ENCODE data around the gene OR2T35.
"Not testable (repeated sequence)": the region's sequence is repeated elsewhere in the genome, so short reads cannot be mapped to it uniquely, and the experiment has no call there.

OR2T35 gene, protein sequence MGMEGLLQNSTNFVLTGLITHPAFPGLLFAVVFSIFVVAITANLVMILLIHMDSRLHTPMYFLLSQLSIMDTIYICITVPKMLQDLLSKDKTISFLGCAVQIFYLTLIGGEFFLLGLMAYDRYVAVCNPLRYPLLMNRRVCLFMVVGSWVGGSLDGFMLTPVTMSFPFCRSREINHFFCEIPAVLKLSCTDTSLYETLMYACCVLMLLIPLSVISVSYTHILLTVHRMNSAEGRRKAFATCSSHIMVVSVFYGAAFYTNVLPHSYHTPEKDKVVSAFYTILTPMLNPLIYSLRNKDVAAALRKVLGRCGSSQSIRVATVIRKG

DNA sequence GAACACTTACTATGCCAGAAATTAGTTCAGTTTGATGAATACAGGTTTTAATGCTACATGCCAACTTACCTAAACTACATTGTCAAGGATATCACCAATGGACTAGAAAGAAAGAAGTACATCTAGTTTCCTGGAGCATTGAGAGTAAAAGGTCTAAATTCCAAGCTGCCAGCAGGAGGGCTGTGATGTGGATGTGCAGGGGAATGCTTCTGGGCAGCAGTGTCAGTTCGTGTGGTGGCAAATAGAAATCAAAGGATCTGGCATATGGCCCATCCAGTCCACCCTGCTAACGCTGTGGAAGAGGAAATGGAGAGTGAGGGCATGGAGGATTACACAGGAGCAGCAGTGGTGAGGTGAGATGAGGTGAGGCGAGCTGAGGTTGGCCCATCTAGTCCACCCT lies at the start of gene OR2T35:
TSS of gene OR2T35 (minus strand) at position 101 of the 400 bp plus-strand sequence. CDS start 6,020 bp downstream, outside the sequence.
- DNase-seq (ENCODE audit: low spot score), result not testable (repeated sequence)

DNA sequence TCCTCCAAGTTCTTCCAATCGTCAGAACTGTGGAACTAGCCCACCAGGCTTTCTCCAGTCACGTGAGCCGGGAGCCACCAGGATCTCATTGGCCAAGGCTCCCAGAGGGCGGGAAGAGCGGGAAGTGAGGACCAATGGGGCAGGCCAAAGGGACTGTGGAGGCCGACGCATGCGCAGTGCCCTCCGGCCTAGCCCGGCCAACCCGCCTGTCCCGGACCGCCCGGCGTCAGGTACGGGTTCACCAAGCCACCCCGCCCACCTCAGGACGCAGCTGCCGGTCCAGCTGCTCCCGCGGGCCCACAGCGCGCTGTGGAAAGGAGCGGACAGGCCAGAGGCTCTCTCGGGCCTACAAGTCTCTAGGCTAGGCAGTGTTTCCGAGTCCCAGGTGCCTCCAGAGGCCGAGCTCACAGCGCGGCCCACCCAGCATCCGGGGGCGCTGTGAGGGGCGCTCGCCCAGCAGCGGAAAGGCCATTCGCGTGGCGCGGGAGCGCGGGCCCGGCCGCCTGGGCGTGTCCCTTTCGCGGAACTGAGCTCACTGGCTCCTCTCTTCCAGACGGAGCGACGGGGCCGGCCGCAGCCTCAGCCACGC lies 46.6 kb upstream of the OR2T35 start:
- no peak for DNase-seq (ENCODE audit: low spot score)

DNA sequence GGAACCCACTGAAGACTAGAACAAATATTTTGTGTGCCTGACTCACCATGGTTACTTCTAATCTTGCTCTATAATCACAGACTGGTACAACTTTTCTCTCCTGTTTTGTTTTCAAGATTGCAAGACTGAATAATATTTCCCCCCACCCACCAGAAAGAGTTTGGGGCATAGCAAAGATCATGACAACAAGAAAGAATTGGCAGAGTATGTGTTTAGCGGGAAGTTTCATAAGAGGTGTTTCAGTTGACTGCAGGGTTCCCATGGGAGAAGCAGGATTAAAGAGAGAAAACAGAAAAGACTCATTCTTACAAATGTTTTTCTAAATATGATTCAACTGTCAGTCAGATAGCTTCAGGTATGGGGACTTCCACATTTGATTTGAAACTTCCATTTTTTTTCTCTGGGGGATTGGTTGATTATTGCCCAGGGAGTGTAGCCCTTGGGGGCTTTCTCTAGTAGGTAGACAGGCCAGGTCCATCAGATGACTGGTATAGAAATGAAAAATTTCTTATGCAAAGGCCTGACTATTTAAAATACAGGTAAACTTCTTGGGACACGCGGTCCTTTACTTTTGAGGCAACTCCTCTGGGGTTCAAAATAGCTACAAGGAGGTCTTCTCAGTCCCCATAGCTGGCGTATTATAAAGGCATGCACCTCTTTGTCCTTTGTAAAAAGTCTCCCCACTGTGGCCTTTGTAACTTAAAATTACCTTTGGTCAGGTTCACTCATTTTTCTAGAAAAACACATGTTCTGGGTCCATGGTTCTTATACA lies 43.6 kb upstream of the OR2T35 start:
- no peak for DNase-seq (ENCODE audit: low spot score)

DNA sequence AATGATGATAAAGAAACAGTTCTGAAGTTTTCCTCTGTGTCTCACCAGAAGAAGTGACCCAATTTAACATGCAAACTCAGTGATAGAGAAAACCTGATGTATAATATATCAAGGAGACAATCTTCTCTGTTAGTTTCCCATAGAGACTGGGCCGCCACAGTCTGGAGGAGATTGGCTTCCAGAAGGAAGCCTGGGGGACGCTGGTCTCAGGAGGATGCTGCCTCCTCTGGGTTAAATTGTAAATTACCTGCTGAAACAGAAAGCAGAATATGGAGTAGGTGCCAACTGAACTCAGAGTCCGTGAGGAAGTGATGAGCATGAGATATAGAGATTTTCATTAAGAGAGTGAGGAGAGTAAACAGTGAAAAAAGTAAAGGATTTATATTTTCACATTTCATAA lies 41.7 kb upstream of the OR2T35 start:
- DNase-seq (ENCODE audit: low spot score), result peak; percentile 25

DNA sequence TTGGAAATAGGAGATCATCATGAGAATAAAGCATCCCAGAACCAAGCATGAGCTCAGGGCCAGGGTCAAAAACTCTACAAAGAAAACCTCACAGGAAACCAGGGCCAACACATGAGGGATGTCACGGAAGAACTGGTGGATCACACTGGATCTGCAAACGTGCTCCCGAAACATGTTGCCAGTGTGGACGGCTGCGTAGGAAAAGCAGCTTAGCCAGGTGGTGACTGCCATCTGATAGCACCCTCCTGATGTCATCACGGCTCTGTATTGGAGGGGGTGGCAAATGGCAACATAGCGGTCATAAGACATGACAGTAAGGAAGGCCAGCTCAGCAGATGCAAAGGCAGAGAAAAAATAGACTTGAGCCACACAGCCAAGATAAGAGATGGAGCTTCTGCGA lies 36.6 kb upstream of the OR2T35 start:
- no peak for DNase-seq (ENCODE audit: low spot score)

DNA sequence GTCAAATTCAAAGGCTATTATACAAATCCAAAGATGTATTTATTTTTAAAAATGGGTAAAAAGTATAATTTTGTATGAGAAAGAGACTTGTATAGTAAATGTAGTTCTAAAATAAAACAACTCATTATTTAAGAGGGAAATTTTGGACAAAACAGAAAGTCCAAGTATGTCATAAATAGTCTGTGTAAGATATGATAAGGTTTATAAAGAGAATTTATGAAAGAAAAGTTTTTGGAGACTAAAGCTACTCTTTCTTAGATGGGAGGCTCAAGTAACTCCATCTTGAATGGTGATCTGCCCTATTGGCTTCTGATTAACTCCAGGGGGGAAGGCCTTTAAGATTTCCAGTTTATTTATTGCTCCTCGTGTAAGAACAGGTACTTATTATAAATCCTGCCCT lies 24.9 kb upstream of the OR2T35 start:
- no peak for DNase-seq (ENCODE audit: low spot score)

DNA sequence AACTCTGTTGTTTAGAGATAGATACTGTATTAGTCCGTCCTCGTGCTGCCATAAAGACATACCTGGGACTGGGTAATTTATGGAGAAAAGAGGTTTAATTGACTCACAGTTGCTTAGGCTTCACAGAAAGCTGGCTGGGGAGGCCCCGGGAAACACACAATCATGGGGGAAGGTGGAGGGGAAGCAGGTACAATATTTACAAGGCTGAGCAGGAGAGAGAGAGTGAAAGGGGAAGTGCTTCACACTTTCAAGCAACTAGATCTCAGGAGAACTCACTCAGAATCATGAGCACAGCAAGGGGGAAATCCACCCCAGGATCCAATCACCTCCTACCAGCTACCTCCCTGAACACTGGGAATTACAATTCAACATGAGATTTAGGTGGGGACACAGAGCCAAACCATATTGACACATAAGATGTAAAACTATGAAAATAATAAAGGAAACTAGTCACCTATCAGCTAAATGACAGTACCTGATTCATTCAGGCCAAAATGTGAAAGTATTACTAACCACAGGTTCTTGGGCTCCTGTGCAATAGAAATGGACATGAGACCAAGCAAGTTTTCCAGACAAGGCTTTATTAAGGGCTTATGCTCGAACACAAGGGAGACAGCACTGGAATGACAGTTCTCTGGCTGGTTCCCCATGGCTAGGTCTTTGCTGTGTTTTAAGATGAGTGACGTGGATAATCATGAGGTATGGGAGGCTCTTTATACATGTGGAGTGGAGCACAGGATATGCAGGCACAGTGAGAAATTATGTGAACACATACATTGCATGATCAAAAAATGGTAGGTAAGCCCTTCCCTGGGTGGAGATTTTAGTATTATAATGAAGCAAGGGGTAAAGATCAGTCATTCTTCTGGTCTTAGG lies 18.6 kb upstream of the OR2T35 start:
- DNase-seq (ENCODE audit: low spot score), result peak; percentile 13

DNA sequence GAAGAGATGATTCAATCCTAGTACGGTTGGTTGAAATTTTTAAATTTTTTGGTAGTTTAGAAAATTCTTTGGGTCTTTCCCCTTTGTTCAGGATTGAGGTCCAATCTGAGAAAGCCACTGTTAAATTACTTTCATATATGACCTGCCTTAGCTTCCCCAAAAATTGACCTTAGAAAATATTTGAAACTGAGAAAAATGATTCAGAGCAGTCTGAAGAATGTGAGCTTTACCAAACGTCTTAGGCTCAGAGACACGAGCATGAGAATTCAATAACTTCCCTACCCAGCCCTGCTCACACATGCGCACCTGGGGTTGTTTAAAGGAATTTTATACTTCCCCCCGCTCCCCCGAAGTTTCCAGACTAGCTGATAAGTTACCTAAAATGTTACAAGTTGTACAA lies 11.7 kb upstream of the OR2T35 start:
- not testable (repeated sequence) for DNase-seq (ENCODE audit: low spot score)

DNA sequence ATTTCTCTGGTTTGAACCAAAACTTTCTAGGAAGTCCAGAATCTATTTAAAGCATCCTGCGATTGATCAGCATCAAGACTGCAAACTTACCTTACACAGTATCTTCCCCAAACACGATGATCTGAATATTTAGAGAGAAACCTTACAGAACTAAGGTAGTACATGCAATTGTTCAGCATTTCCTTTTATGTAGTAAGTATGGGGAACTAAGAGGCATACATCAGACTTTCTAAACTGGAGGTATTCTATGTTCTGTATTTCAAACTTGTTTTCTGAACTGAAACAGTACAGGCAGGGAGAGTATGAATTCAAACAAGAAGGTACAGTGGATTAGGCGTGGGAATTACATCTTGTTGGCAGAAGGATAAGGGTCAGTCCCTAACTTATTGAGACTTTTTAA lies 10.3 kb upstream of the OR2T35 start, which contains the start of gene OR2T27:
TSS of gene OR2T27 (minus strand) at position 175 of the 400 bp plus-strand sequence. CDS start 4,644 bp downstream, outside the sequence.
- DNase-seq (ENCODE audit: low spot score), result not testable (repeated sequence)

DNA sequence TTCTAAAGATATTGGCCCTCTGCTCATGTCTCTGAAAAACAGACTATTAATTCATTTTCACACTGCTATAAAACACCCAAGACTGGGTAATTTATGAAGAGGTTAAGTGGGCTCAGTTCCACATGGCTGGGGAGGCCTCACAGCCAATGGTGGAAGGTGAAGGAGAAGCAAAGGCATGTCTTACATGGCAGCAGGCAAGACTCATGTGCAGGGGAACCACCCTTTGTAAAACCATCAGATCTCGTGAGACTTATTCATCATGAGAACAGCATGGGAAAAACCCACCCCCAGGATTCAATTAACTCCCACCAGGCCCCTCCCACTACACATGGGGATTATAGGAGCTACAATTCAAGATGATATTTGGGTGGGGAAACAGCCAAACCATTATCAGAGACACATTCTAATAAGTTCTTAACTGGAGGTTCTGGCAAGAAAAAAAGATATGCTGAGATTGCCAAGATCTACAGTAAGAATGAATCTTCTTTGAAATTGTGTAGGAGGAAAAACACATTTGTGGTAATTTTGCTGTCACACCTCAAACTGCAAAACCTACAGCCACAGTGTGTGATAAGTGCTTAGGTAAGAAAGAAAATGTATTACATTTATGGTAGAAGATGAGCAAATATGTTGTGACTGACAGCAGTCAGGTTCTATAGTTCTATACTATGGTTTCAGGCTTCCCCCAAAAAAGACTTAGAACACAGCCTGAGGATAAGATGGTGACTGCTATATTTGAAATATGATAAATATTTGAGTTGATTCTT lies 3.9 kb upstream of the OR2T35 start:
- not testable (repeated sequence) for DNase-seq (ENCODE audit: low spot score)

DNA sequence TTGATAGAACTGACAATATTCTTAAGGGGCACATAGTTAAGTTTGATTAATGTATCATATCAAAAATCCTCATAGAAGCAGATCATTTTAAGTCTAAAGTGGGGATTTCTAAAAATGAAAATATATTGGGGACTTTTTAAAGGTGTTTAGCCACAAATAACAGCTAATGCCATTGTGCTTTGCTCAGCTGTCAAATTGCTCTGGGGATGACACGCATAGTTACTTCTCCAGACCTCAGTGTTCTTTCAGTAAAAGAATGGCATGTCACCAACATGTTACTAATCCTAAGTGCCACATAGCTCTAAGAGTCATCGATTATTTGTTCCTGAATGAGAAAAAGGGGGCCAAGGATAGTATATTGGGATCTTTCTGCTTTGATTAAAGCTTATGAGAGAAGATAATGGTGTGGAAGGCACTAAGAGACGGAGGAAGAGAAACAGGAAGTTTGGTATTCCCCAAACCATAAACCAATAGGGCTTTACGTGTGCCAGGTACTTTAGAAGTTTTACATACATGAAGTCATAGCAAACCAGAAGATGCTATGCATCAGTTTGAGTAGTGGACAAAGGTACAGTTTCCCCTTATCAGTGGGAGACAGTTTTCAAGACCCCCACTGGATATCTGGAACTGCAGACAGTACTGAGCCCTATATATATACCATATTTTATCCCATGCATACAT lies 2.0 kb downstream of the OR2T35 start:
- not testable (repeated sequence) for DNase-seq (ENCODE audit: low spot score)

DNA sequence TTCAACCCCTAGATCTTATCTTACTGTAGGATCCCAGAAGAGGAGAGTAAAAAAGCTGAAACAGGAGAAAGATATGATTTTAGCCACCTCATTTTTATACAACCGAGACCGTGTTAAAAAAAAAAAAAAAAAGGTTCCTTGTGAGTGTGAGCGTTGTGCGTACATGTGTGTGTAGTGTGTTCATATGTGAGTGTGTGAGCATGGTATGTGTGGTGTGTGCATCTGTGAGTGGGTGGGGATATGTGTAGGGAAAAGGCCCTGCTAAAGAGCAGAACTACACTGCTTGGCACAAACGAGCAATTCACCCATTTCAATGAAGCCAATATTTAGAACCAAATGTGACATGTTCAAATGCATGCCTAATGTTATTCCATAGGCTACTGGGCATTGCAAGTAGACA lies 3.5 kb downstream of the OR2T35 start:
- DNase-seq (ENCODE audit: low spot score), result not testable (repeated sequence)

DNA sequence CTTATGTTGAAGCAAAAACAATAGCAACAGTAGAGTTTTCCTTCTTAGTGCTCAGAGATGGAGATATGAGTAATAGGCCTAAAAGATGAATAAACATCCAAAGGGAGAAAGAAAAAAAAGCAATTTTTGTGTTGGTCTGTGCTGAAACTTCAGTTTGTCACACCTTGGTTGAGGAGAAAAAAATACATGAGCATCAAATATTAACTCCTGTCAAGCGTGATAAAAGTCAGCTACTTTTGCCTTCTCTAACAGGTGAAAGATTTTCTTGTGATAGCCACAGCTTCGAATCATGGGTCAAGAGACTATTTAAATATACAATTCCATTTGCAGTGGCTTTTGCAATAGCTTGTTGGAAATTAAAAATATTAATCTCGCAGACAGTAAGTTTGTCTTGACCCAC lies 4.2 kb downstream of the OR2T35 start:
- DNase-seq (ENCODE audit: low spot score), result not testable (repeated sequence)

DNA sequence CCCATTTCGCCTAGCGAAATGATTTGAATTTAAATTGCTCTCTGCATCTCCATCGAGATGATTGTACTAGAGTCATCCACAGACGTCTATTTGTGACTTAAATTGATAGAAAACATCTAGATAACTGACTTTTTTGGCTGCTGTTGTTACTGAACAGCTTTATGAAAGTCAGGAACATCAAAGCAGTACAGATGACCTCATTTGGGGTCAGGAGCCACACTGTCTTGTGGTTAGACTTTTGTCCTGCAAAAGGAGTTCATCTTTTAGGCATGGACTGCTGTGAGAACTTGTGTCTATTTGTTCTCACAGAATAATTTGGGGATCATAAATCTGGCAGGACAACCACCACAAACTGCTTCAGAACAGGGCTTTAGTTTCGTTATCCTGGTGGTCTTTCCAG lies 5.4 kb downstream of the OR2T35 start:
- not testable (repeated sequence) for DNase-seq (ENCODE audit: low spot score)

DNA sequence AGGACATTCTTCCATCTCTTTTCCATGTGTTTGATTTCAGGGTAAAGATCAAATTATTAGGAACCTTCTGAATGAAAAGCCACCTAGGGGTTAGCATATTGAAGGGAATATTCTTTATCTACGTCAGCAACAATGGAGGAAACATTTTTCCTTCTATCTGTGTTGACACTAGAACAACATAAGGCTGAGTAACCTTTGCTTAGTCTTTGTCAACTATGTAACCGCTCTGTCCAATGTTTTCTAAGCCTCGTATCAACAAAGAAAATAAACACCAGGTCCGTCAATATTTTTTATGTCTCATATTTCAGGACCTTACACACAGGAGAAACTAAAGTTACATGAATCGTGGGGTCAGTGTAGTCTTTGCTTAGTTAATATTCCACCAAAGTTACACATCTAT lies 8.5 kb downstream of the OR2T35 start:
- DNase-seq (ENCODE audit: low spot score), result not testable (repeated sequence)

DNA sequence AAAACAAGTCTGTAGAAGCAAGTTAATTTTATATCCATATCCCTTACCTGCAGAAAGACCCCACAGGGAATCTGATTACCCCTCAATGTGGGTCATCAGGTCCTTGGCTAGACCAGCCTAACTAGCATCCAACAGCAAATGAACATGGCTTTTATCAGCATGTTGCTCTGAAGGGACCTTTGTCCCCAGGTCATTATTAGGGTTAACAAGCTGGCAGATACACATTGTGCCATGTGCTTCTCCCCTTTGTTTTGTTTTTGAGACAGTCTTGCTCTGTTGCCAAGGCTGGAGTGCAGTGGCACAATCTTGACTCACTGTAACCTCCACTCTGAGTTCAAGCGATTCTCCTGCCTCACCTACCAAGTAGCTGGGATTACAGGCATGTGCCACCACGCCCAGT lies 10.1 kb downstream of the OR2T35 start, which contains the start of gene OR2T11:
TSS of gene OR2T11 (minus strand) at position 101 of the 400 bp plus-strand sequence. CDS start 7,963 bp downstream, outside the sequence.
- not testable (repeated sequence) for DNase-seq (ENCODE audit: low spot score)

DNA sequence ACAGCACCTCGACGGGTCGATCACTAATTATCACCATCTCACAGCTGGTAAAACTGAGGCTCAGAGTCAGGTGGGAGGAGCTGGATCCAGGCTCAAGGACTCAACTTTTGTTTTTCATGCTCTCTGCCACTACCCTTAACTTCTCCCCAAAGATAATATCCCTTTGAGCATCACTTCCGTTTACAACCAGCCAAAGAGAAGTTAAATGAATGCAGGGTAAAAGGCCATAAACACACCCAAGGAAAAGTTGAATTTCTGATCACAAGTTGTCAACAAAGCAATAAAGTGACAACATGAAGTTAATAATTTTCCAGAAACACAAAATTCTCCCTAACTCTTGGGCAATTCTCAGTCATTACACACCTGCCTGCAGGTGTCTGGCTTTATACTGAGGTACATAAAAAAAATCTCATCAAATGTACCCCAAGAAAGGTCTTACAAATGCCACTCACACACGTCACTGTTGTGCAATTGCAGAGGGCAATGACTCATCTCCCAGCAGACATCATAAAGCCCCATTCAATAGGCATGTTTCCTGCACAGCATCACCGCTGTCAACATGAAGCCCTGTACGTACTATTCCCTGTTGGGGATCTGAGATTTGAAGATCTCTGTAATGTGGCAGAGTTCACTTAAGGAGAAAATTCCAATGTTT lies 13.6 kb downstream of the OR2T35 start:
- DNase-seq (ENCODE audit: low spot score), result no peak

DNA sequence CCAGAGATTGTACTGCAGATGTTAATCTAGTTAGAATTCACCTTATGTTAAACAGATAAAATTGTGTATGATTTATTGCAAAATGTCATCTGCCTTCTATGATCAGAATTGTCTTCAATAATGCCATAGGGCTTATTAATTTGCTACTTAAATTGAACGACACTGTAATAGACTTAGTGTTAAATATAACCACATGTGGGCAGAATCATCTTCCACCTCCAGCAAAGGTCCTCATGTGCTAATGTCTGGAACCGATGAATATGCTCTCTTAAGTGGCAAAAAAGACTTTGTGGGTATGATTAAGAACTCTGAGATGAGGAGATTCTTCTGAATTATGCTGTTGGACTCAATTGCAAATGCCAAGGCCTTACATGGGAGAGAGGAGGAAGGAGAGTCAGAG lies 14.5 kb downstream of the OR2T35 start:
- no peak for DNase-seq (ENCODE audit: low spot score)

DNA sequence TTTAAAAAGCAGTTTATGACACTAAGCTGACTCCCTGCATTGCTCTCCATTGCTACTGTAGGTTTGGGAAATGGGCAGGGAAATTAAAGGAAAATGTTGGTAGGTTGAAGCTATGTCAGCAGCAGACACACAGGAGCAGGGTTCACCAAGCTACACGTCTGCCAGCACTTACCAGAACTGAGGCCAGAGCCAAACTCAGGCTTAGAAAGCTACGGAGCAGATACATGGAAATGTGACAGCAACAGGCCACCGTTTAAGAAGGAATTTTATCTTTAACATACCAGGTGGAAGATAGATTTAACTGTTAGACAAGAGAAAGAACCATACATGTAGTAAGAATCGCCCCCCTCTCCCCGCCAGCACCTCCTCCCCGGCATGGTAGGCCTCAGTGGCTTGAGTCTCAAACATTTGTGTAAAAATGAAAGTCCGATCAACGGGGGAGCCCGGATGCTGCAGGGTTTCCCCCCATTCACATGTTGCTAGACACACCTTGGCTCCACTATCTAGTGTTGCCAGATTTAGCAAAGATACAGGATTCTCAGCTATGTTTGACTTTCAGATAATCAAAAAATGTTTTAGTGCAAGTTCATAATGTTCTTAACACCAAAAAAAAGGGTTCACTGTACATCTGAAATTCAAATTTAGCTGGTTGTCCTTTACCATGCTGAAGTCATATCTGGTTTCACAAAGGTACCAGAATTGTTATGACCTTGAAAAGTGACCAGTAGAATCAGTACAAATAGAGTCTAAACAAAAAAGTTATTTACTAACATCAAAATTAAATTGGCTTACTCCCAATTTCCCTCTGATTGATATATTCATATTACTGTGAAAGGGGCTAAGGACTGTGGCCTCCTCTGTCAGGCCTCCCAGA lies 16.9 kb downstream of the OR2T35 start:
- no peak for DNase-seq (ENCODE audit: low spot score)

All from germinal center (tissue), 1 donor.